Colon (tissue), 2 donors: Measurements from ENCODE around the gene LRRIQ1.
"Not testable (repeated sequence)": the region's sequence is repeated elsewhere in the genome, so short reads cannot be mapped to it uniquely, and the experiment has no call there.

Experiments used
- FAIRE-seq: peaks from 2 replicates; lab custom pipeline; 2012; peaks lifted over from hg19 to GRCh38; lab: Jason Lieb, UNC
- donor health status: control.
- donor health status: control.

LRRIQ1 gene

GRCh38 chr12:85206543-85206942, 170.4 kb downstream of the LRRIQ1 start:
- FAIRE-seq = no peak

DNA sequence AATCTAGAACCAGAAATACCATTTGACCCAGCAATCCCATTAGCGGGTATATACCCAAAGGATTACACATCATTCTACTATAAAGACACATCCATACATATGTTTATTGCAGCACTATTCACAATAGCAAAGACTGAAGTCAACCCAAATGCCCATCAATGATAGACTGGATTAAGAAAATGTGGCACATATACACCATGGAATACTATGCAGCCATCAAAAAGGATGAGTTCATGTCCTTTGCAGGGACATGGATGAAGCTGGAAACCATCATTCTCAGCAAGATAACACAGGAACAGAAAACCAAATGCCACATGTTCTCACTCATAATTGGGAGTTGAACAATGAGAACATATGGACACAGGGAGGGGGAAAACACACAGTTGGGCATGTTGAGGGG, 188.2 kb downstream of the LRRIQ1 start:
- not testable (repeated sequence) for FAIRE-seq

- no peak for FAIRE-seq
Measured at GRCh38 chr12:85225501-85225900, 189.3 kb downstream of the LRRIQ1 start.

DNA sequence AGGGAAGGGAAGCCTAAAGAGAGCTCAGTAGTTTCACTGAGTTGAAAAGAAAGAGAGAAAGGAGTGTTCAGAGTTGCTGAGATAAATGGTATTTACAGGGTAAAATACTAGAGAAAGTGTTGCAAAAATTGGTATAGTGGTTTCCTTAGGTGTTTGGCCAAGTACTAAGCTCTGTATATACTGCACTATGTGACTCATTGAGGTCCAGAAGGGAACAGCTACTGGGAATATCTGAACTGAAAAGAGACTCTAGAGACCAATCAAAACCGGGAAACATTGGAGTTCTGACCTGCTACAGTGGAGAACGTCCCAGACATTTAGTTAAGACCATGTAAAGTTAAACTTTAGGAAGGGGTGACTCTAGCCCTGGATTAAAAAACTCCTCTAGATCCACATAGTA, 201.2 kb downstream of the LRRIQ1 start:
- no peak for FAIRE-seq

DNA sequence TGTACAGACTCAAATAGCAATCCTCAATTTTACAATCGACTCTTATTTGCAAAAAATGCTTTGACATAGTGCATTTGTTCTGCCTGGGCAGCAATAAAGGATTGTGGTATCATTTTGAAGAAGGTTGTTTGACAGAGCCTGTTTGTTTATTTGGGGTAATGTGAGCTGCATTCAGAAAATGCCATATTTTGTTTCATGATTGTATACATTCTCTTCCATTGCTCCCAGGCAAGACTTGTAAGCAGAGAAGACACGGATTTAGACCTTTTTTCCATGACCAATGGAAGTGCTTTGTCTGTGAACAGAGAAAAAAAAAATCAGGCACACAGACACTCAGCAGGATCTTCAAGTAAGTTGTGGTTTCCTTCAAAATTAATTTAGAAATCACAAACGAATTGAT, 208.4 kb downstream of the LRRIQ1 start:
- FAIRE-seq = no peak

DNA sequence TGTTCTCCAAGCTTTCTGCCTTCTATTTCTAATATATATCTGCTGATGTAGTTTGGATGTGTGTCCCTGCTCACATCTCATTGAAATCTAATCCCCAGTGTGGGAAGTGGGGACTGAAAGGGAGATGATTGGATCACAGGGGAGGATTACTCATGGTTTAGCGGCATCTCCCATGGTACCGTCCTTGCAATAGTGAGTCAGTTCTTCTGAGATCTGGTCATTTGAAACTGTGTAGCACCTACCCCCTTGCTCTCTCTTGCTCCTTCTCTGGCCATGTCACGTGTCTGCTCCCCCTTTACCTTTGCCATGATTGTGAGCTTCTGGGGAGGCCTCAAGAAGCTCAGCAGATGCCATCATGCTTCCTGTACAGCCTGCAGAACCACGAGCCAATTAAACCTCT, 217.7 kb downstream of the LRRIQ1 start:
- FAIRE-seq = no peak

GRCh38 chr12:85257671-85258070, 221.5 kb downstream of the LRRIQ1 start:
- FAIRE-seq = no peak

- no peak for FAIRE-seq
Measured at GRCh38 chr12:85260447-85260846, 224.3 kb downstream of the LRRIQ1 start.

DNA sequence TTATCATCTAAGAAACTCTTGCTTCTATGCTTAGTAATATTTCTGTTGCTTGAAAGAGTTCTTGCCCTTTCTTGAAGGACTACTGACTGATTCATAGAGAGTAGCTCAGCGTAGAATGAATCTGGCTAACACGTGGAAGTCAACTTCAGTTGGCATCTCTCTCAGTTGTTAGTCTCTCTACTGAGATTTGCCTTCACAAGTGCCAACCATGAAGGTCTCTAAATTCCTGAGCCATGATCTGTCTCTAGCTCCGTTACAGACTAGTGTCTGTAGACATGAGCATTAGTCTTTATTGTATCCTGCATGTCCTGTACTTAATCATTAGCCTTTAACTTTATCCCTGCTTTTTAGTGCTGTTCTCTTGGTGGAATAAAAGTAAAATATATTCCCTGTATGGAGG, 224.7 kb downstream of the LRRIQ1 start:
- no peak for FAIRE-seq

- FAIRE-seq = no peak
Measured at GRCh38 chr12:85266356-85266755, 230.2 kb downstream of the LRRIQ1 start.

DNA sequence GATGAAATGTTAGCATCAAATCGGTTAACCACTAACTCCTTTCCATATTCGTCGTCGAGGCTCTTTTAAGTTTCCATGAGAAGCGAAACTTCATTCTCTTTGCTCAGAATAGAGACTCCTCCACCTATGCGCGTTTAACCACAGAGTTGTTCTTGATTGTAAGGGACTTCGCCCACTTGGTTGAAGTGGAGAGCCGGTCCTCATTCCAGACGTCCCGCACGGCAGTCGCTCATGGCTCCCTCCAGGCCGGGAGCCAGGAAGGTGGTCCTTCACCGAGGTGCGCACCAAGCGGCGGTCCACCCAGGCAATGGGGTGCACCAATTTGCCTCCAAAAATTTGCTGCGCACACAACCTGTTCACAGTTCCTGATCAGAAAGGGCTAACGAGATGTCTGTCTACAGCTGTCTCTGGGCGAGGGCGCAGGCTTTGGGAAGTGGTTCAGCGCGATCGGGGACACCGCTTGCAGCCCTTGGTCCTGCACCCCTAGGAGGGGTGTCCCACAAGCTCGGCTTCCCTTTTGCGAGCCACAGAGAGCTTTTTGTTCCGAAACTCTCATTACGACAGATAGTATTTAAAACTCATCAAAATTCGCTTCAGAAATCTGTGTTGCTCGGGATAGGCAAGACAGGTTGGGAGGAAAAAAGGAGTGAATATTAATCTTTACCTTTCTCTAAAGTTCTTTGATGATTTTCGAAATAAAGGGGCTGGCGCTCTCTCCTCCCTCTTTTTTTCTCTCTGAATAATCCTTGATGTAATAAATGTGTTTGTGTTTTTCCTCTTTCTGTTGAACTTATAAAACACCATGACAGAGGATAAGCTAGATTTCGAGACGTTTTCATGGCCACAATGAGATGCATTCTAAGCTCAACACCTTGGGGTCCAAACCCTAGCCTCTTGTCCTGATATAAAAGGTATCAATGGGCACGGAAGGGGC, 237.5 kb downstream of the LRRIQ1 start:
- FAIRE-seq = no peak

DNA sequence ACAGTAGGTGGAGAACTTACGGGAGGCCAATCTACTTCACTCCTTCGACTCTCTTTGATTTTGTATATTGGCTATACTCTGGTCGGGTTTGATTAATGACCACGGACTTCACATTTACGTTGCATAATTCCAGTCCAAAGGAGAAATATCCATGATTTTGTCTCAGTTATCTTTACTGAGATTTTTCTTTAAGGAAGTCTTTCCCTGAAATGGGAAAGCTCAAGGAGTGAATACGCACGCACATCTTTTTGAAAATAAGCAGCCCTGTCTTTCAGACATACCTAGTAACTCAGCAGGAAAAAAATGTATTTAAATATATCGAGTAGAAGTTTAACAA, 238.1 kb downstream of the LRRIQ1 start:
- no peak for FAIRE-seq

DNA sequence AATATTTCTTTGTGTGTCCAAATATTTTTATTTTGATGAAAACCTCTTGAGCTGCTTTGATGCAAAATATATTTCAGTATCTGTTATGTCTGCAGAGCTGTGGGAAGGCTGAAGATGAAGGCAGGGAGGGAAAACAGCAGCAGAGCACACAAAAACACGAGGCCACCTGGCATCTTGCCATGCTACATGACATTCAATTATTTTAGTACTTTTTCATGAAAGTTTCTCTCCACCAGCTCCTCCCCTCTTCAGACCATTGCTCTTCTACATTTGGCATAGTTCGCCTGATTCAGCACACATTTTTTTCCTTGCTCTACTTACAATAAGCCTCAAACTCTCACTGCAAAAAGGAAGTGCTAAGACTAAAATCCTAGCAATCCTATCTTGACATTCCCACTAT, 239.2 kb downstream of the LRRIQ1 start:
- no peak for FAIRE-seq

DNA sequence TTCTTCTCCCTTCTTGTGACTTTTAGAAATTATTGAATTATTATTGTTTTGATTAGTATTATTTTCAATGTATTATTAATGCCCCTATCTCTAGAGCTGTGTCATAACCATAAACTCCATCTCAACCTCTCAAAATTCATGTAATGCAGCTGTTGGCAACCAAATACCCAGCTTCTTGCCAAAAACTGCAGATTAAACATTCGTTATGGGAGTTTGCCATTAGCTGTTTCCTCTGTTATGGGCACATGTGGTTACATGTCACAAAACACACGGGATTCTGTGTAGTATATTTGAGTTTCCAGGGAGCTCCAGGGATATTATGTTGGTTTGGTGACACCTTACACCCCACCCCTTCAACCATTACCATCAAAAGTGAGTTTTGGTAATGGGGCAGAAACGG, 241.0 kb downstream of the LRRIQ1 start:
- FAIRE-seq = no peak

GRCh38 chr12:85277900-85278597, 241.9 kb downstream of the LRRIQ1 start:
- no peak for FAIRE-seq

DNA sequence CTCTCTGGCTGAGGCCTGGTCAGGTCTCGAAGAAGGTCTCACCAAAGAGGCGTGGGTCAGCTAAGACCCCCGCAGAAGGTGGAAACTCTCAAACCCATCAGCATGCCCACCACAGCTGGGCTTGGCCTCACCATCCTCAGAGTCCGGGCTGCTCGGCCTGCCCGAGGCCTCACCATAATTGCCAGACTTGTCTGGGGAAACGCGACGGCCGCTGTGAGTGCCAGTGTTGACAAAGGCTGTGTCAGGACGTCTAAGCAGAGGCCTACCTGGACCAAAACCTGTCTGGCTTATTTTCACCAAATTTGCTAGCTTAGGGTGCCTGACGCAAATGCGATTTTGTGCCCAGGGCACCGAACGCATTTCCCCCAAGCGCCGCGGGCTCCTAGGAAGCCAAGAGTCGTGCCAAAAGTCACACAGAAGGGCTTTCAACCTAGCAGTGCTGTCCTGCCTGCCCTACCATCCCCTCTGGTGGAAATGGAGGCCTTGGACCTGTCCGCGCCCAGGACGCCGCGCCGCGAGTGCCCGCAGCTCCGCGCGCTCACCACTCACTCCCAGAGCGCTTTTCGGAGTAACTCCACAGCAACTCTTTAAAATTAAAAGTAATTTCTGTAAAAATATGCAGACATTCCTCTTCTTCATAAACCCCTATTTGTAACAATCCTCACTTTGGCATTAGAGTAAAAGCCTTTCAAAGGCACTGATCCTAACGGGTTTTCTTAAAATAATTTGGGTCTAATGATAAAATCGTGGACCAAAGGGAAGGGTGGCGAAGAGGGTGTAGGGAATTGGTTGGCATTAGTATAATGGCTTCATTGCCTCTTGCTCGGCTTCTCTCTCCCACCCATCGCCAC, 242.7 kb downstream of the LRRIQ1 start:
- FAIRE-seq = no peak

DNA sequence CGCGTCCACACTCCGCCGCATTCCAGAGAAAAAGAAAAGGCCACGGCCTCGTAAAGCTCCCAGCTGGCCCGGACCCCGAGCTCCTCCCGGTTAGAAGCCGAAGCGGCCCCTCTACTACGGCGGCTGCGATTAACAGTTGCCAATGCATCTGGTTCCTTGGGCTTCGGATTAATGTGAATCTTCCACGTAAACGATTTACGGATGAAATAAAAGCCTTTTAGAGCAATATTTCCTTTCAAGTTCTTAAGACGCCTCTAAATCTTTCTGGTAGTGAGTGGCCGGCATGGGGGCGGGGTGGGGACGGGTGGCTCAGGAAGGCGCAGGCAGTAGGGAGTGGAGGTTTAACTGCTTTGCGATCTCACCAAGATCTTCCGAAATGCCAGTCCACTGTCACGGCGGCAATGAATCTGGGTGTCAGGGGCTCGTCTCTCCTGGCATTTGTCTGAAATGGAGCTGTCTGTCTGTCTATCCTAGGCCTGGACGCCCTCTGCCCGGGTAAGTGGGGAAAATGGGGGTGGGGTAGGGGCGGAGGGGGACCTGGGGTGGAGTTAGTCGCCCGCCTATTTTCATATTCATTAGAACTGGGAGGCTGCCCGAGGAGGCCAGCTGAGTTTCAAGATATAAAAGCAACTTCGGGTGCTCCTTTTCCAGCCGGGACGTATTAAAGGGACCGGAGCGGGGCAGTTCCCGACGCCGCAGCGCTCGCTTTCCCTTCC, 243.5 kb downstream of the LRRIQ1 start:
- no peak for FAIRE-seq

DNA sequence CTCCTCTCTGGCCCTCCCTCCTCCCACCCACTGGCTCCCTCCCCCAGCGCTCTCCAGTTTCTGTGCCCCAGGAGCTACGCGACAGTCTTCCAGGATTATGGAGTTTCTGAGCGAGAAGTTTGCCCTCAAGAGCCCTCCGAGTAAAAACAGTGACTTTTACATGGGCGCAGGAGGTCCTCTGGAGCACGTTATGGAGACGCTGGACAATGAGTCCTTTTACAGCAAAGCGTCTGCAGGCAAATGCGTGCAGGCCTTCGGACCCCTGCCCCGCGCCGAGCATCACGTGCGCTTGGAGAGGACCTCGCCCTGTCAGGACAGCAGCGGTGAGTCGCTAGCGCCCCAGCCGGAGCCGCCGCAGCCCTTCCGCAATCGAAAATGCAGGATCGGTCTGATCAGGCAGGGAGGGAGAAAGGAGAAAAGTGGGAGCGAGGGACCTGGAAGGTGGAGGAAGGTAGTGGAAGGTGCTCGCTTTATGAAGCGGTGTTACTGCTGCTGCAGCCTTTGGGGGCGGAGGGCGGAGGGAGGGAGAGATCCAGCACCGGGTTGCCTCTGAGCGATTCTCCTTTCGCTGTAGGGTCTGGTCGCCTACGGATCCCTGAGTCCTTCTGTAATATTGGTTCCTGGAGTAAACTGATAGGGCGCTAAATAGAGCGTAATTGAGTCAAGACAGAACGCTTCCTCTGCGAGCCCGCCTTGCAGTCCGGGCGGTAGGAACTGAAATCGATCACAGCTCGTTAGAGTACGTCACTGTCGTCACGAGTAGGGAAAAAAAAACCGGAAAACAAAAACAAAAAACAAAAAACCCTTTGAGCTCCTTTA, 244.2 kb downstream of the LRRIQ1 start, which contains the start of gene ALX1:
Gene ALX1 (plus strand): TSS at position 56 of the 819 bp plus-strand sequence. CDS start 42 bp downstream, at position 98.
- FAIRE-seq = no peak

DNA sequence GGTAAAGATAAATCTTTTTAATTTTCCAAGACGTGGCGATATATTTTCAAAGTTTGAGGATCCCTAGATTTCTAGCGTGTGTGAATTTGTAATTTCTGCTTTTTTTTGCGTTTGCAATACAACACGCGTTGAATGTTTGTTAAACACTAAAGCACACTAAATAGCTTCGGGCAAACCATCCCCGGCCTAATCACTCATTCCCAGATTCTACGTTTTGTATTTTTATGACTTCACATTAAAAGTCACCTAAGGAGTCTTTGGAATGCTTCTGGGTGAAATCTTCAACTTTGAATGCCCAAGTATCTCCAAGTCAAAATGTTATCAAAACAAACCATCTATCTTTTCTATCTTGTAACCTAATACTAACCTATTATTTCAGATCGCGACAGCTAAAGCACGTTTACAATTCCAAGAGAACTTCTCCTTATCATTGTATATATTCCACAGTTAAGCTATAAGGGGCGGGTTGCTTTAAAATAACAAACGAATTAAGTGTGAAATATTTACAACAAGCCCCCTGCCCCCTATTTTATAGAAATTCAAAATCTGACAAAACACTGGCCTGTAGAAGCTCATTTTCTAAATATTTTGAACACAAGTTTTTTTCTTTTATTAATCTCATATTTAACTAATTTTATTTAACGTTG, 245.0 kb downstream of the LRRIQ1 start:
- no peak for FAIRE-seq

GRCh38 chr12:85281636-85282312, 245.6 kb downstream of the LRRIQ1 start:
- FAIRE-seq = no peak
